Caco-2 (cell line): ENCODE results near the gene ENOX1. TPM values are rescaled to one million over a fixed set of nuclear protein-coding genes. Genes with fewer than 3 reads are reported as not detected.

ENCODE experiments used
- BruUV-seq: library from RNA; stranded (reverse); fragments of 400-500 nt; replicated peaks from 2 replicates; lab custom pipeline; 2021; lab: Mats Ljungman, UMichigan
- CTCF ChIA-PET: fragments of 300-600 bp; sonication (Branson Sonifier 250); formaldehyde crosslinking; loops from one replicate; lab custom pipeline; 2022; ENCODE audit warnings: antibody characterized with exemption; lab: Charles Lee
- POLR2A ChIA-PET: fragments of 300-600 bp; sonication (Branson Sonifier 250); formaldehyde crosslinking; loops from one replicate; lab custom pipeline; 2022; ENCODE audit warnings: antibody characterized with exemption; lab: Charles Lee
- DNase-seq, 2 experiments: peaks; one replicate each; pipeline versions ENCODE4 v3.0.0 to v3.0.0-alpha.2; 2020 to 2022
- H3K27me3 ChIP-seq: replicated peaks from 2 replicates; pipeline ENCODE4 v1.6.0; 2011; ENCODE audit warnings: low read length; ENCODE audit not compliant: control insufficient read depth, insufficient read depth
- H3K36me3 ChIP-seq: 2 replicates; pipeline ENCODE4 v1.5.1; 2011; ENCODE audit warnings: low read length; ENCODE audit not compliant: control insufficient read depth, insufficient read depth
- H3K4me1 ChIP-seq: fragments of 250-450 bp; sonication (Bioruptor Pico); 2 replicates; pipeline ENCODE4 v1.5.1; 2020; ENCODE audit warnings: mild to moderate bottlenecking
- H3K4me3 ChIP-seq: 2 replicates; pipeline ENCODE4 v1.5.1; 2011; ENCODE audit warnings: low read depth, mild to moderate bottlenecking, control low read depth, low read length
- H3K9me3 ChIP-seq: fragments of 250-450 bp; sonication (Bioruptor Pico); 2 replicates; pipeline ENCODE4 v1.5.1; 2020; ENCODE audit warnings: mild to moderate bottlenecking, moderate library complexity
- H3K27ac Mint-ChIP-seq: one replicate; pipeline ENCODE4 v1.8.0; 2022; ENCODE audit warnings: mixed read lengths; ENCODE audit not compliant: unreplicated experiment
- H3K27me3 Mint-ChIP-seq: one replicate; pipeline ENCODE4 v1.8.0; 2022; ENCODE audit warnings: mixed read lengths; ENCODE audit not compliant: insufficient read depth, unreplicated experiment
- H3K36me3 Mint-ChIP-seq: one replicate; pipeline ENCODE4 v1.8.0; 2022; ENCODE audit warnings: mild to moderate bottlenecking, mixed read lengths; ENCODE audit not compliant: insufficient read depth, unreplicated experiment
- H3K4me1 Mint-ChIP-seq: one replicate; pipeline ENCODE4 v1.8.0; 2022; ENCODE audit warnings: low read depth, mixed read lengths; ENCODE audit not compliant: unreplicated experiment
- H3K4me3 Mint-ChIP-seq: one replicate; pipeline ENCODE4 v1.8.0; 2022; ENCODE audit warnings: mild to moderate bottlenecking, moderate library complexity, mixed read lengths; ENCODE audit not compliant: unreplicated experiment
- H3K9me3 Mint-ChIP-seq: one replicate; pipeline ENCODE4 v1.8.0; 2022; ENCODE audit warnings: mixed read lengths; ENCODE audit not compliant: unreplicated experiment
- intact Hi-C: fragments of 100-400 bp; cut with micrococcal nuclease; formaldehyde crosslinking; loops from one replicate; pipeline ENCODE4 v1.10.0; 2022; ENCODE audit not compliant: unreplicated experiment
- total RNA-seq: library from RNA; stranded (reverse); gene quantifications from 2 replicates; pipeline ENCODE4 v1.2.3, GENCODE V29; 2022
- TF ChIP-seq, protein P1 (sequence below), 2 experiments: fragments of 200-600 bp in 1 of 2; IDR thresholded peaks; 1 replicate in 1 of 2; 2 replicates in 1 of 2; pipeline versions ENCODE4 v1.5.1 to v1.8.0; 2011 to 2022; ENCODE audit warnings: antibody characterized with exemption in 1 of 2, control low read depth in 1 of 2, inconsistent platforms in 1 of 2, low read depth in 1 of 2, low read length in 1 of 2, mild to moderate bottlenecking in 1 of 2, moderate library complexity in 1 of 2; ENCODE audit not compliant: insufficient read depth in 1 of 2, severe bottlenecking in 1 of 2, unreplicated experiment in 1 of 2

ENOX1 gene
- total RNA-seq, 1 experiment from 2014 or later = 9.1 TPM

DNA sequence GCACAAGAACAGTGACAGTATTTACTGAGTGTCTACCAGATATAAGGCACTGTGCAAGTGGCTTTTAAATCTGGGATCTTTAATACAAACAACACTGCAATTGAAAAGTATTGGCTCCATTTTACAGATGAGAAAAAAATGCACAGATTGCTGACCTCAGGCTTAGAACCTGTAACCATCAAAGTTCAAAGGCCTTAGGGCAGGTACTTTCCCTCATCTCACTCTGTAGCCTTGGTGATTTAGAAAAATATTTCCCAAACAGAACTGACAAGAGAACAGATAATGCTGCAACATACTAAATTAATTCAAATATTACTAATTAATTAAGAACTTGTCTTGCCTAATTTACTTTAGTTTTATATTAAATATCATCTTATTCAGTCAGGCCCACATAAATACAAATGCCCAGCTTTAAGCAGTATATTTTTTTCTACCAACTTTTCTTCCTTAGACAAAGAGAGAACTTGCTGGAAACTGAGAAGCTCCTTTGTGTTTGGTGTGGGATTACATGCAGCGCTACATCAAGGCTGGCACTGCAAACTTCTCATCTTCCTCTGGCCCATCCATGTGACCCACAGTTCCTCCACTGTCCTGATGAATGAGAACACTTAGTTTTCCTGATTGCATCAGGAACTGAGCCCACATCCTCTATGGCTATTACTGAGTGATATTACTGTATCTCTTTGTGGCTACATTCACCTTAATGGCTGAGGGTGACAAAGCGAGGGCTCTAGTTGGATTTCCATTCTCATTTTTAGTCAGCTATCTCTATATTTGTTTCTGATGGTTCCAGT lies 302.1 kb downstream of the ENOX1 start:
- Mint-ChIP-seq H3K27me3 (no peaks in the 10 kb centered on the region), H3K4me3 (no peak overlapping the region), H3K27ac (no peak overlapping the region), H3K9me3 (no peaks in the 10 kb centered on the region), H3K4me1 (no peaks in the 10 kb centered on the region), H3K36me3 (no peaks in the 10 kb centered on the region)
- Histone ChIP-seq H3K4me1 (no peaks in the 10 kb centered on the region), H3K27me3 (no peaks in the 10 kb centered on the region), H3K9me3 (no peaks in the 10 kb centered on the region), H3K36me3 (no peaks in the 10 kb centered on the region; the same call in 1 of the 2 replicates), H3K4me3 (no peak overlapping the region)
- TF ChIP-seq, protein P1, sequence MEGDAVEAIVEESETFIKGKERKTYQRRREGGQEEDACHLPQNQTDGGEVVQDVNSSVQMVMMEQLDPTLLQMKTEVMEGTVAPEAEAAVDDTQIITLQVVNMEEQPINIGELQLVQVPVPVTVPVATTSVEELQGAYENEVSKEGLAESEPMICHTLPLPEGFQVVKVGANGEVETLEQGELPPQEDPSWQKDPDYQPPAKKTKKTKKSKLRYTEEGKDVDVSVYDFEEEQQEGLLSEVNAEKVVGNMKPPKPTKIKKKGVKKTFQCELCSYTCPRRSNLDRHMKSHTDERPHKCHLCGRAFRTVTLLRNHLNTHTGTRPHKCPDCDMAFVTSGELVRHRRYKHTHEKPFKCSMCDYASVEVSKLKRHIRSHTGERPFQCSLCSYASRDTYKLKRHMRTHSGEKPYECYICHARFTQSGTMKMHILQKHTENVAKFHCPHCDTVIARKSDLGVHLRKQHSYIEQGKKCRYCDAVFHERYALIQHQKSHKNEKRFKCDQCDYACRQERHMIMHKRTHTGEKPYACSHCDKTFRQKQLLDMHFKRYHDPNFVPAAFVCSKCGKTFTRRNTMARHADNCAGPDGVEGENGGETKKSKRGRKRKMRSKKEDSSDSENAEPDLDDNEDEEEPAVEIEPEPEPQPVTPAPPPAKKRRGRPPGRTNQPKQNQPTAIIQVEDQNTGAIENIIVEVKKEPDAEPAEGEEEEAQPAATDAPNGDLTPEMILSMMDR (IDR thresholded peaks at IDR 0.05; ENCODE audit: insufficient read depth in 1 of 2, low read depth in 1 of 2, low read length in 1 of 2, severe bottlenecking in 1 of 2, unreplicated experiment in 1 of 2) = no peak
- BruUV-seq = no TSS peak
- ChIA-PET CTCF (no interaction called here), POLR2A (no interaction called here)
- intact Hi-C loops = no loop called here
- no peak for DNase-seq

DNA sequence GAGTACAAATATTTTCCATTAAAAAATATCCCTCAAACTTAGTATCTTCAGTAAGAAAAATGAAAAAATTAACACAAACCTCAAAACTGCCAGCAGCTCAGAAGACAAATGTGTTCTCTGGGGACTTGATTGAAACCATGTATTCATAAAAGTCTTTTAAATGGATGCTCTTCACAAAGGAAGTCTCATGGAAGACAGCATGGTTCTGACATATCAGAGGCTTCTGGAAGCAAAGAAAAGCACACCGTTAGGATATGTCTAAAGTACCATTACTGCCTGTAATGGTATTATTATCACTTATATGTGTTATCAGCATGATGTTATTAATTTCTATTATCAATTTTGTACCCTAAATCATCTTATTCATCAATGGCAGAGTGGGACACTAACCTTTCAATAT lies 302.8 kb downstream of the ENOX1 start:
- TF ChIP-seq, protein P1 (IDR thresholded peaks at IDR 0.05; ENCODE audit: insufficient read depth in 1 of 2, low read depth in 1 of 2, low read length in 1 of 2, severe bottlenecking in 1 of 2, unreplicated experiment in 1 of 2) = no peak
- no peaks in the 10 kb centered on the region for H3K4me1 Mint-ChIP-seq
- Histone ChIP-seq H3K9me3 (no peaks in the 10 kb centered on the region), H3K36me3 (no peaks in the 10 kb centered on the region; the same call in 1 of the 2 replicates), H3K4me3 (no peak overlapping the region), H3K4me1 (no peaks in the 10 kb centered on the region), H3K27me3 (no peaks in the 10 kb centered on the region)
- BruUV-seq = no TSS peak
- ChIA-PET CTCF (no interaction called here), POLR2A (no interaction called here)
- intact Hi-C loops = no loop called here
- no peak overlapping the region for H3K27ac Mint-ChIP-seq
- H3K27me3 Mint-ChIP-seq = no peaks in the 10 kb centered on the region
- H3K4me3 Mint-ChIP-seq = no peak overlapping the region
- no peaks in the 10 kb centered on the region for H3K36me3 Mint-ChIP-seq
- DNase-seq = no peak
- H3K9me3 Mint-ChIP-seq = no peaks in the 10 kb centered on the region

DNA sequence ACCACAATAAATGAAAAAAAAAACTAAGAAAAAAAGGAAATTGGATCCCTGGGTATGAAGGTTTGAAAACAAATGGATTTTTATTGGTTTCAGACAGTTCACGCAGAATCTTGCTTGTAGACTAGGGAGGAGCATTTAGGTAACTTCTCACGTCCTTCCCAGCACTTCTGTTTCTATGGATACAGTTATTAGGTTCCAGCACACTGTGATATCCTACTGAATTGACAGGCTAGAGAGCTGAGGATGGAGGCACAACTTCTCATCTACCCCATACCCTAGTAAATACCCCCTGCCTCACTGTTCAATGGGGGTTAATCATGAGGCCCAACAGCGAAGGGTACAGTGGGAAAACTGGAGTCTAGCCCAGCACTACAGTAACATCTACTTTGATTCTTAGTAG lies 304.1 kb downstream of the ENOX1 start:
- CTCF ChIA-PET = no interaction called here
- no peaks in the 10 kb centered on the region for H3K4me1 Mint-ChIP-seq
- no peak overlapping the region for H3K4me3 ChIP-seq
- H3K4me3 Mint-ChIP-seq = no peak overlapping the region
- H3K36me3 Mint-ChIP-seq = no peaks in the 10 kb centered on the region
- intact Hi-C loops = no loop called here
- no peaks in the 10 kb centered on the region; the same call in 1 of the 2 replicates for H3K36me3 ChIP-seq
- no peak overlapping the region for H3K27ac Mint-ChIP-seq
- POLR2A ChIA-PET = no interaction called here
- no peaks in the 10 kb centered on the region for H3K27me3 ChIP-seq
- no peaks in the 10 kb centered on the region for H3K4me1 ChIP-seq
- no peaks in the 10 kb centered on the region for H3K9me3 ChIP-seq
- no peaks in the 10 kb centered on the region for H3K9me3 Mint-ChIP-seq
- no peak for DNase-seq
- TF ChIP-seq, protein P1 (IDR thresholded peaks at IDR 0.05; ENCODE audit: insufficient read depth in 1 of 2, low read depth in 1 of 2, low read length in 1 of 2, severe bottlenecking in 1 of 2, unreplicated experiment in 1 of 2) = no peak
- no peaks in the 10 kb centered on the region for H3K27me3 Mint-ChIP-seq
- no TSS peak for BruUV-seq
